ENCODE results near the gene ABCA2.

DNA sequence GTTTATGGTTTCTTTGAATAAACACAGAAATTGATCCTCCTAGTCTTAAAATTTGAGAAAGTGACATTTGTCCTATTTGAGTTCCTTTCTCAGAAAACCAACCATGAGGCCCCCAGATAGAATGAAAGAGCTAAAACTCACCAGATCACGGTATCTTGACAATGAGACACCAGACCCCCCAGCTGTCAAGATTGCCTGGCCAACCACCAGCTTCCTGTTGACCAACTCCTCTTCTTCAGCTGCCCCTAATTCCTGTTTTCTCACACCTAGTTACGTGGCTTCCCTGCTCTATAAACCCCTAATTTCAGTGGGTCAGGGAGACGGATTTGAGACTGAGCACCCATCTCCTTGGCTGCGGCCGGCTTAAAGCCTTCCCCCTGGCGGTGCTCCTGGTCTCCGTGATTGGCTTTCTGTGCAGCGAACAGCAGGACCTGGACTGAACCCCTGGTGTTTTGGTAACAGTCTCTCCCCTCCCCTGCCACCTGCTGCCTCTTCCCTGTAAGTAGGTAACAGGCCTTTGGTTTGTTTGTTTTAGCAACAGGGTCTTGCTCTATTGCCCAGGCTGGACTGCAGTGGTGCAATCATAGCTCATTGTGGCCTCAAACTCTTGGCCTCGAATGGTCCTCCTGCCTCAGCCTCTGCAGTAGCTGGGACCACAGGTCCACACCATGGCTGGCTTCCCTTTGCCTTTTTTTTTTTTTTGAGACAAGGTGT is 30.6 kb upstream of the ABCA2 start:
- TF ChIP-seq, protein P1, sequence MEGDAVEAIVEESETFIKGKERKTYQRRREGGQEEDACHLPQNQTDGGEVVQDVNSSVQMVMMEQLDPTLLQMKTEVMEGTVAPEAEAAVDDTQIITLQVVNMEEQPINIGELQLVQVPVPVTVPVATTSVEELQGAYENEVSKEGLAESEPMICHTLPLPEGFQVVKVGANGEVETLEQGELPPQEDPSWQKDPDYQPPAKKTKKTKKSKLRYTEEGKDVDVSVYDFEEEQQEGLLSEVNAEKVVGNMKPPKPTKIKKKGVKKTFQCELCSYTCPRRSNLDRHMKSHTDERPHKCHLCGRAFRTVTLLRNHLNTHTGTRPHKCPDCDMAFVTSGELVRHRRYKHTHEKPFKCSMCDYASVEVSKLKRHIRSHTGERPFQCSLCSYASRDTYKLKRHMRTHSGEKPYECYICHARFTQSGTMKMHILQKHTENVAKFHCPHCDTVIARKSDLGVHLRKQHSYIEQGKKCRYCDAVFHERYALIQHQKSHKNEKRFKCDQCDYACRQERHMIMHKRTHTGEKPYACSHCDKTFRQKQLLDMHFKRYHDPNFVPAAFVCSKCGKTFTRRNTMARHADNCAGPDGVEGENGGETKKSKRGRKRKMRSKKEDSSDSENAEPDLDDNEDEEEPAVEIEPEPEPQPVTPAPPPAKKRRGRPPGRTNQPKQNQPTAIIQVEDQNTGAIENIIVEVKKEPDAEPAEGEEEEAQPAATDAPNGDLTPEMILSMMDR (IDR thresholded peaks at IDR 0.05), result no peak
- no peak for TF ChIP-seq POLR2A (IDR thresholded peaks at IDR 0.05)
